K562 (cell line): ENCODE data around the gene PRRC2C. TPM values are rescaled to one million over a fixed set of nuclear protein-coding genes. Genes with fewer than 3 reads are reported as not detected.

Experiments used
- ATAC-seq: fragments of 200-7000 bp; cut with Tn5 transposase; 3 replicates; pipeline ENCODE4 v1.9.1; 2020; ENCODE audit warnings: moderate library complexity
- BruUV-seq: library from RNA; stranded (reverse); fragments of 400-500 nt; replicated peaks from 2 replicates; lab custom pipeline; 2021; lab: Mats Ljungman, UMichigan
- CTCF ChIA-PET: fragments of 300-600 bp; formaldehyde crosslinking; extraction: SDS; loops from one replicate; lab custom pipeline; 2021; ENCODE audit warnings: low intra/inter-chr PET ratio; lab: Yijun Ruan, JAX
- POLR2A ChIA-PET: fragments of 300-600, 350-650 bp; sonication (Branson Sonifier 250); formaldehyde crosslinking; extraction: SDS; loops from one replicate; lab custom pipeline; 2021; ENCODE audit warnings: antibody characterized with exemption, inconsistent platforms; lab: Yijun Ruan, JAX
- DNase-seq, 4 experiments: peaks; one replicate each; pipeline versions ENCODE4 v3.0.0 to v3.0.0-alpha.2; 2011 to 2018; ENCODE audit warnings: low spot score in 3 of 4, mixed read lengths in 3 of 4; ENCODE audit errors: extremely low read depth in 1 of 4
- FAIRE-seq: peaks from 2 replicates; lab custom pipeline; 2011; peaks lifted over from hg19 to GRCh38; lab: Jason Lieb, UNC
- H2AFZ ChIP-seq: 2 replicates; pipeline ENCODE4 v1.6.0; 2011; ENCODE audit warnings: low read depth, low read length, control low read depth, inconsistent platforms
- H3K27ac ChIP-seq: fragments of 200-600 bp; 3 replicates; pipeline ENCODE4 v1.8.0; 2011; ENCODE audit warnings: low read depth, mild to moderate bottlenecking, control low read depth, inconsistent platforms, low read length, moderate library complexity, mixed read lengths; ENCODE audit errors: extremely low read depth
- H3K27me3 ChIP-seq, 2 experiments: fragments of 300-600 bp in 1 of 2; 2 replicates in 1 of 2; 3 replicates in 1 of 2; pipeline versions ENCODE4 v1.6.0 to v1.8.0; 2011; ENCODE audit warnings: inconsistent platforms in 2 of 2, low read length in 2 of 2, mild to moderate bottlenecking in 1 of 2, mixed read lengths in 1 of 2, moderate library complexity in 1 of 2; ENCODE audit not compliant: control insufficient read depth in 2 of 2, insufficient read depth in 2 of 2
- H3K36me3 ChIP-seq: fragments of 300-600 bp; 3 replicates; pipeline ENCODE4 v1.8.0; 2011; ENCODE audit warnings: mild to moderate bottlenecking, low read length, inconsistent platforms; ENCODE audit not compliant: control insufficient read depth, insufficient read depth
- H3K4me1 ChIP-seq, 2 experiments: fragments of 200-600 bp in 1 of 2; replicated peaks in 1 of 2; 2 replicates in 1 of 2; 3 replicates in 1 of 2; pipeline versions ENCODE4 v1.5.1 to v1.8.0; 2011; ENCODE audit warnings: inconsistent platforms in 2 of 2, low read length in 2 of 2, mild to moderate bottlenecking in 1 of 2, mixed read lengths in 1 of 2, moderate library complexity in 1 of 2; ENCODE audit not compliant: control insufficient read depth in 2 of 2, insufficient read depth in 2 of 2
- H3K4me2 ChIP-seq: 2 replicates; pipeline ENCODE4 v1.6.1; 2011; ENCODE audit warnings: low read length, control low read depth, inconsistent platforms, mixed read lengths; ENCODE audit not compliant: insufficient read depth
- H3K4me3 ChIP-seq: fragments of 200-600 bp; sonication (generic), shearing (Covaris generic); 2 replicates; pipeline ENCODE4 v1.5.1; 2016; ENCODE audit warnings: control low read depth, inconsistent platforms
- H3K79me2 ChIP-seq: fragments of 200-600 bp; 3 replicates; pipeline ENCODE4 v1.8.0; 2011; ENCODE audit warnings: low read length, inconsistent platforms; ENCODE audit not compliant: control insufficient read depth, insufficient read depth
- H3K9ac ChIP-seq, 2 experiments: 2 replicates each; pipeline versions ENCODE4 v1.6.0 to v1.6.1; 2011; ENCODE audit warnings: low read depth in 2 of 2, low read length in 2 of 2, control low read depth in 1 of 2, inconsistent platforms in 1 of 2, mild to moderate bottlenecking in 1 of 2, mixed read lengths in 1 of 2; ENCODE audit not compliant: insufficient read depth in 1 of 2
- H3K9me1 ChIP-seq: one replicate; pipeline ENCODE4 v1.6.0; 2011; ENCODE audit warnings: inconsistent platforms, mild to moderate bottlenecking, low read length, moderate library complexity; ENCODE audit not compliant: control insufficient read depth, insufficient read depth
- H3K9me3 ChIP-seq: replicated peaks from 2 replicates; pipeline ENCODE4 v1.5.1; 2011; ENCODE audit warnings: low read depth, low read length, inconsistent platforms; ENCODE audit not compliant: control insufficient read depth, insufficient read depth
- H4K20me1 ChIP-seq: replicated peaks from 2 replicates; pipeline ENCODE4 v1.6.1; 2011; ENCODE audit warnings: low read length, inconsistent platforms, mixed read lengths; ENCODE audit not compliant: control insufficient read depth, insufficient read depth
- C11orf30 ChIP-seq: fragments of 450-650 bp; IDR thresholded peaks from 2 replicates; pipeline ENCODE4 v1.6.1; 2016; ENCODE audit warnings: low read depth, mild to moderate bottlenecking
- CBFA2T2 ChIP-seq: fragments of 450-650 bp; conservative IDR thresholded peaks from 2 replicates; pipeline ENCODE4 v1.6.1; 2017; ENCODE audit warnings: mild to moderate bottlenecking
- HCFC1 ChIP-seq: IDR thresholded peaks from 2 replicates; pipeline ENCODE4 v1.6.1; 2012; ENCODE audit warnings: low read depth, low read length, improper control_type of control experiment
- KDM4B ChIP-seq, 2 experiments: fragments of 450-650 bp in 1 of 2; sonication (generic) in 1 of 2; IDR thresholded peaks; 2 replicates each; pipeline ENCODE4 v1.6.1; 2016 to 2017; ENCODE audit warnings: borderline replicate concordance in 2 of 2, antibody characterized with exemption in 1 of 2, low read depth in 1 of 2, mild to moderate bottlenecking in 1 of 2
- MAFF ChIP-seq: IDR thresholded peaks from 2 replicates; pipeline ENCODE4 v1.6.1; 2012; ENCODE audit warnings: low read length, improper control_type of control experiment
- MITF ChIP-seq: IDR thresholded peaks from 2 replicates; pipeline ENCODE4 v1.6.1; 2014; ENCODE audit warnings: antibody characterized with exemption
- NFE2L1 ChIP-seq: fragments of 450-650 bp; IDR thresholded peaks from 2 replicates; pipeline ENCODE4 v1.6.1; 2016; ENCODE audit warnings: missing genetic modification characterization, low read depth, mild to moderate bottlenecking, missing compliant biosample characterization, moderate library complexity, borderline replicate concordance
- POLR2A ChIP-seq: fragments of 450-650 bp; conservative IDR thresholded peaks from 2 replicates; pipeline ENCODE4 v1.6.1; 2016
- ZBTB11 ChIP-seq, 3 experiments: fragments of 200-800 bp in 1 of 3; fragments of 250-450 bp in 1 of 3; fragments of 450-650 bp in 1 of 3; sonication (Bioruptor Pico) in 1 of 3; sonication (Bioruptor generic) in 1 of 3; formaldehyde crosslinking in 1 of 3; IDR thresholded peaks; 2 replicates each; pipeline versions ENCODE4 v1.6.1 to v1.8.0; 2016 to 2022; ENCODE audit warnings: mild to moderate bottlenecking in 2 of 3, missing genetic modification characterization in 2 of 3, missing compliant biosample characterization in 1 of 3, moderate library complexity in 1 of 3
- WGBS: fragments of 100-300 bp; shearing (Covaris generic); methylation state at CpG from one replicate; pipeline ENCODE4 v1.1.6; 2016; ENCODE audit warnings: low coverage, mixed read lengths; ENCODE audit not compliant: insufficient coverage; ENCODE audit errors: missing lambda C conversion rate; 5-methylcytosine and 5-hydroxymethylcytosine counted together
- in situ Hi-C: fragments of 300-500 bp; cut with MboI; formaldehyde crosslinking; loops from 4 replicates; pipeline ENCODE4 v1.15.0; 2018; ENCODE audit warnings: inconsistent platforms, mixed read lengths
- intact Hi-C: fragments of 100-400 bp; cut with micrococcal nuclease; formaldehyde crosslinking; loops from 2 replicates; pipeline ENCODE4 v1.14.2; 2022
- polyA plus RNA-seq, 8 experiments: library from polyadenylated mRNA; depleted of rRNA in 4 of 8; stranded (reverse) in 5 of 8; unstranded in 3 of 8; fragments of >200 nt; fragmentation: Nextera tagmentation in 2 of 8; fragmentation: Illumina TruSeq in 1 of 8; extraction: Ambion mirVana in 2 of 8; extraction: Trizol in 1 of 8; gene quantifications; 2 replicates each; pipeline versions ENCODE4 v1.2.1 to v1.2.3, GENCODE V29; 2011 to 2014; ENCODE audit warnings: inconsistent platforms in 1 of 8, missing spikeins in 1 of 8
- total RNA-seq, 7 experiments: library from RNA; depleted of rRNA in 6 of 7; stranded (reverse); fragments of >200 nt in 6 of 7; fragmentation: Illumina TruSeq in 2 of 7; extraction: Trizol in 2 of 7; gene quantifications; 2 replicates each; pipeline versions ENCODE4 v1.2.1 to v1.2.3, GENCODE V29; 2011 to 2021; ENCODE audit warnings: low replicate concordance in 1 of 7
- TF ChIP-seq, protein P1 (sequence below): fragments of 250-450 bp; sonication (Bioruptor Pico); IDR thresholded peaks from 2 replicates; pipeline ENCODE4 v1.5.0; 2021; ENCODE audit warnings: mild to moderate bottlenecking, moderate library complexity

Gene PRRC2C
- total and polyA plus RNA-seq, 9 of the 15 experiments (the other 6 are each of a cell fraction or from before 2014, with no cell fraction given), result 61.9 to 237 (median 105) TPM

GRCh38 chr1:171610385-171610784, 125.1 kb downstream of the PRRC2C start (continued):
- TF ChIP-seq, protein P1, sequence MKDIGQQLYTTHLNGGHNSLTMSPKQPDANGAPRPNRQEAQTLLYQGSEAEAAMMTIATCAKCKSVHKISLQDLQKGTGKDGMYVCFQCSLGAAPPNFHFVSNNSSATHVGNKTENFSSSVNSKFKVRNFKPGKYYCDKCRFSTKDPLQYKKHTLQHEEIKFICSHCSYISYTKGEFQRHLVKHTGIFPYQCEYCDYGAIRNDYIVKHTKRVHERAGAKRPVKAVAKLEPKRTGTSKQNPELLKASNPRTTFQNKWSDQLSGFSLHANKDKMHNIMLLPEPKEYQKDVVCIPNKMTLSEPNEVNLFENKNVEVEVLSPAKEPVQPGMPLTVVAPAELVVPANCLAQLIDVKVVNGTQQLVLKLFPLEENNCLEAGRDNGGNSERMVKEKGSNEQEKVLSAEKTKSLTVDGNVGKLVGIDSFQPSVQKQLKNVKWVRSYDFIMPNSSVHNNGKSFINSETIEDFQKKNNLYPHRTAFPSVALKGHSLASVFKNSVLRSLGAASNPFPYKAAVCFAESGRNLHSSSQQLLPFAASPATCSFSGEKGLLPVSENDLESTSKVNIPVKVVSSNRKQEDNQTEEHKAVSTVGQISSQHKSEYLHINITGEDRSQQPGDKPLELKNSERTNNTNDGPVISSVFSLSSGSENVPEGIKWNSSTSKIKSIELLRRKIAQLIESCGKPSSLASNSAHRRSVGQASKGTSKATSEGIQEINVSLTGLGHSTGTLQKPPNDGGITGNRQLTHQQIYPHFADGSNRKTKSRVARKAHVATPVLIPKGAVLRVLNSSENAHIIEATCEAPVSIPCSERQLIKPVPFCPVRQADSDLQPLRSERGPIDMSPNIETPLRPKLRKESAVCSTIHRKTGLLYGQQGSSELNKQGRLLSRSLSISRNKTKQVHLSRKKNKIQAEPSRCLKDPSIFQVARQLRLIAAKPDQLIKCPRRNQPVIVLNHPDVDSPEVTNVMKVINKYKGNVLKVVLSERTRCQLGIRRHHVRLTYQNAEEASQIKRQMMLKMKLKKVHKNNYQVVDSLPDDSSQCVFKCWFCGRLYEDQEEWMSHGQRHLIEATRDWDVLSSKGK (CRISPR knock-in tag), result no peak
- TF ChIP-seq NFE2L1 (tag) (peak; percentile 53), MAFF (peak; percentile 67), MITF (no peak), C11orf30 (peak; percentile 49; the same call in 1 of the 2 replicates), HCFC1 (no peak)

GRCh38 chr1:171611306-171611705, 126.0 kb downstream of the PRRC2C start:
- ATAC-seq, result no peak
- no TSS peak for BruUV-seq
- POLR2A ChIA-PET, result no interaction called here
- TF ChIP-seq POLR2A, result no peak
- TF ChIP-seq KDM4B (IDR thresholded peaks at IDR 0.05; ENCODE audit: borderline replicate concordance in 2 of 2, low read depth in 1 of 2), result no peak
- no peak for TF ChIP-seq CBFA2T2
- no peak for TF ChIP-seq ZBTB11 (CRISPR knock-in tag; IDR thresholded peaks at IDR 0.05)

More at GRCh38 chr1:171611306-171611705, 126.0 kb downstream of the PRRC2C start:
- in situ Hi-C loops, result loop anchor here (25.0 kb wide), 1 partner anchor 1074 kb away; the partner anchor contains the start of gene GORAB
- Histone ChIP-seq H3K4me3 (no peak overlapping the region), H3K4me1 (peaks cover 0 to 6% of the 10 kb centered on the region in 2 experiments; a peak in 2 of 5 replicates), H3K79me2 (no peaks in the 10 kb centered on the region), H3K36me3 (no peaks in the 10 kb centered on the region), H3K4me2 (no peak overlapping the region), H3K9ac (no peak overlapping the region), H4K20me1 (no peaks in the 10 kb centered on the region), H3K9me3 (no peaks in the 10 kb centered on the region), H2AFZ (no peak overlapping the region), H3K27ac (no peak overlapping the region), H3K9me1 (no peaks in the 10 kb centered on the region), H3K27me3 (no peaks in the 10 kb centered on the region; a peak in 1 of 5 replicates)
- FAIRE-seq (no peak), DNase-seq (no peak)
- CTCF ChIA-PET, result no interaction called here
- intact Hi-C loops, result no loop called here
- 4% methylated on average over 2 of the region's 2 CpGs for WGBS
